NCI-H1417 treated with DMSO at 0.1 percent for 48 hours (cell line): Measurements from ENCODE around the gene ZDHHC24.
"Not testable (repeated sequence)": the region's sequence is repeated elsewhere in the genome, so short reads cannot be mapped to it uniquely, and the experiment has no call there.

ENCODE experiments used
- DNase-seq: peaks from one replicate; lab custom pipeline; 2025; lab: John Stamatoyannopoulos, UW

ZDHHC24 gene, protein sequence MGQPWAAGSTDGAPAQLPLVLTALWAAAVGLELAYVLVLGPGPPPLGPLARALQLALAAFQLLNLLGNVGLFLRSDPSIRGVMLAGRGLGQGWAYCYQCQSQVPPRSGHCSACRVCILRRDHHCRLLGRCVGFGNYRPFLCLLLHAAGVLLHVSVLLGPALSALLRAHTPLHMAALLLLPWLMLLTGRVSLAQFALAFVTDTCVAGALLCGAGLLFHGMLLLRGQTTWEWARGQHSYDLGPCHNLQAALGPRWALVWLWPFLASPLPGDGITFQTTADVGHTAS

DNA sequence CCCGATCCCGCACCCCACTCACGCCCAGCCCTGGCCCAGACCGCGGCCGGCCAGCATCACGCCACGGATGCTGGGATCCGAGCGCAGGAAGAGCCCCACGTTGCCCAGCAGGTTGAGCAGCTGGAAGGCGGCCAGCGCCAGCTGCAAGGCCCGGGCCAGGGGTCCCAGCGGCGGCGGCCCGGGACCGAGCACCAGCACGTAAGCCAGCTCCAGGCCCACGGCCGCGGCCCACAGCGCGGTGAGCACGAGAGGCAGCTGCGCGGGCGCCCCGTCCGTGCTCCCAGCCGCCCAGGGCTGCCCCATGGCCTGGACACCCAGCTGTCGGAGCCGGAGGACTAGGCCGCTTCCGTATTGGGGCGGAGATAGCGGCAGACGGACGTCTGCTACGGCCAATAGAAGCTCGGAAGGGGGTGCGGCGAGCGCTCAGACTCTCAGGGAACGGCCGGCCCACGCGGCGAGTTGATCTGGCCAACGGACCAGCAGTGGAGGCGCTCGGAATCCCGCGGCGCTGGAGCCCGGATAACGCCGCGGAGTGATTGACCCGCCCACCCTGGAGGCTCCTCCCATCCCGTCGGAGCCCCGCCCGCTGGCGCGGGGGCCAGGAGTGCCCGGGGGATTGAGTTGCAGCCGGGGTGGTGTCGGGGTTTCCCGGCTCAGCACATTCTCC, at the start of gene ZDHHC24:
ZDHHC24 (minus strand) TSS at position 348 of the 667 bp plus-strand sequence; CDS start at position 303, 45 bp downstream.
- DNase-seq, result peak; percentile 85

- no peak for DNase-seq
Observed at GRCh38 chr11:66595245-66595904, 49.5 kb upstream of the ZDHHC24 start.

DNA sequence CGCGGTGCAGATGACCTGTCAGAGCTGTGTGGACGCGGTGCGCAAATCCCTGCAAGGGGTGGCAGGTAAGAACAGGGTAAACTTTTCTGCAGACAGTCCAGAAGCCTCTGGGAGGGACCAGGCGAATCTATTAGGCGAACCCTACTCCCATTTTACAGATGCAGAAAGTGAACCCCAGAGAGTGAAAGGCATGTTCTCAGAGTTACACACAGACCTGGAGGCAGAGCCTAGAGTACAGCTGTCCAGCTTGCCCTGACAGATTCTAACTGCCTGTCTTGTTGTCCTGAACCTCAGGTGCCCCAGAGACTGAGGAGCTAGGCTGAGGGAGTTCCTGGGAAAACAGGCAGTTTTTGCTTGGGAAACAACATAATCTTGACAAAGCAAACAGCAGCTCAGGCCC, 47.8 kb upstream of the ZDHHC24 start:
- no peak for DNase-seq

GRCh38 chr11:66593303-66593635, 47.4 kb upstream of the ZDHHC24 start:
- no peak for DNase-seq

GRCh38 chr11:66592457-66593302, 46.8 kb upstream of the ZDHHC24 start, which contains the start of the genes CCDC87 and CCS:
CCDC87 (minus strand) TSS chr11:66593063; CDS start chr11:66593015, 48 bp downstream.
CCS (plus strand) TSS chr11:66593185; CDS start chr11:66593262, 77 bp downstream.
- peak; percentile 79 for DNase-seq

GRCh38 chr11:66591175-66591574, 45.3 kb upstream of the ZDHHC24 start:
- no peak for DNase-seq

DNA sequence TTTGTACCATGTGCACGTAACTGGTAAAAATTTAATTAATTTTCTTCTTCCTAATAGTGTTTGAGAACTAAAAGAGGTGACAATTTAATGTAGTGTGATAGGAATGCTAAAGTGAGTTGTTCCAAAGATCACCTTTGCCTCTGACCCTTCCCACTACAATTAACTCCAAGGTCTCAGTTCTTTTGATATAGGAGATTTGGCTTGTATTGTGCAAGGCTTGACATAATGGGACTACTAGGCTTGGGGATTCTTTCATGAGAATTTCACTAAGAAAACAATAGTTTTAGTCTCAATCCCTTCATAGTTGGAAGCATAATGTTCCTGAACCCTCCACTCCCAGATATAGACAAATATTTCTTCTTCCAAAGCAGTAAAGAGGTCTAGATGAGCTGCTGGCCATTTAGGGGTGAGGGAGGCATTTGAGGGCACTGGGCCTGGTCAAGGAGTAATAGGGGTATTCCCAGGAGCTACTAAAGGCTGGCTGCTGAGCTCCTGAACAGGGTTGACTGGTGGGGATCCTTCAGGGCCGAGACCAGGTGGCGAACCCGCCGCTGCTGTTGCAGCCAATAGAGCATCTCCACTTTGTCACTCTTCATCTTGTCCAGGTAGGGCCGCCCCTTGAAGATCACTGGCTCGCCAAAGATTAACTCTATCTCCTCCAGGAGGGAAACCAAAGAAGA, 44.3 kb upstream of the ZDHHC24 start:
- DNase-seq, result no peak

DNA sequence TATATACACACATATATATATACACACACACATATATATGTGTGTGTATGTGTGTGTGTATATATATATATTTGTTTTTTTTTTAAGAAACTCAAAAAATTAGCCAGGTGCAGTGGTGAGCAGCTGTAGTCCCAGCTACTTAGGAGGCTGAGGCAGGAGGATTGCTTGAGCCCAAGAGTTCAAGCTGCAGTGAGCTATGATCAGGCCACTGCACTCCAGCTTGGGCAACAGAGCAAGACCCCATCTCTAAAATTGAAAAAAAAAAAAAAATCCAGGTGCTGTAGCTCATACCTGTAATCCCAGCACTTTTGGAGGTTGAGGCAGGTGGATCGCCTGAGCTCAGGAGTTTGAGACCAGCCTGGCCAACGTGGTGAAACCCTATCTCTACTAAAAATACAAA, 43.5 kb upstream of the ZDHHC24 start:
- DNase-seq, result not testable (repeated sequence)

- DNase-seq, result no peak
Observed at GRCh38 chr11:66586136-66586535, 40.3 kb upstream of the ZDHHC24 start.

DNA sequence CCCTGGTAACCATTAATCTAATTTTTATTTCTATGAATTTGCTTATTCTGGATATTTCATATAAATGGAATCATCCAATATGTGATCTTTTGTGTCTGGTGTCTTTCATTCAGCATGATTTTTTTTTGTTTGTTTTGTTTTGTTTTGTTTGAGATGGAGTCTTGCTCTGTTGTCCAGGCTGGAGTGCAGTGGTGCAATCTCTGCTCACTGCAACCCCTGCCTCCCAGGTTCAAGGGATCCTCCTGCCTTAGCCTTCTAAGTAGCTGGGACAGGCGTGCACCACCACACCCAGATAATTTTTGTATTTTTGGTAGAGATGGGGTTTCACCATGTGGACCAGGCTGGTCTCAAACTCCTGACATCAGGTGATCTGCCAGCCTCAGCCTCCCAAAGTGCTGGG, 39.6 kb upstream of the ZDHHC24 start:
- DNase-seq, result not testable (repeated sequence)

DNA sequence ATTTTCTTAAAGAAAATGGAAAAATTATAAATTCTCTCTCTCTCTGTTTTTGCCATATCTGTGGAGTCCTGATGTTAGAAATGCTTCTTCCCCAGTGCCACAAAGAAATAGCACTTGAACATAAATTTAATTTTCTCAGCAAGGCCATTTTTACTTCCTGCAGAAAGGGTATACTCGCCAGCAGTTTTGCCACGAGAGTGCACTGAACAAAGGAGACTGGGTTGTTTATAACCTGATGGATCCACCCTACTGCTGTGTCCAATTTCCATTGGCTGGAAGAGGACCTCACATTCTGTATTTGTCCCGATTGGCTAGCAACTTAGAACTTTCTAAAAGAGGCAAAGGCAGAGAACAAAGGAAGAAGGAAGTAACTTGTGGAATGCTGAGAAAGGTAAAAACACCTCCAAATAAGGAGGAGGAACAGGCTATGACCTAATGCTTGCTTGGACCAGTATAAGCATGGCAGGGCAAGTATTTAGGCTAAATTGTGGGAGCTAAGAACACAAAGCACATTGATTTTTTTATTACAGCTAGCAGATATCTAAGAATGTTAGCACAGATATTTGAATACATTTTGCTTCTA, 36.8 kb upstream of the ZDHHC24 start:
- DNase-seq, result not testable (repeated sequence)

DNA sequence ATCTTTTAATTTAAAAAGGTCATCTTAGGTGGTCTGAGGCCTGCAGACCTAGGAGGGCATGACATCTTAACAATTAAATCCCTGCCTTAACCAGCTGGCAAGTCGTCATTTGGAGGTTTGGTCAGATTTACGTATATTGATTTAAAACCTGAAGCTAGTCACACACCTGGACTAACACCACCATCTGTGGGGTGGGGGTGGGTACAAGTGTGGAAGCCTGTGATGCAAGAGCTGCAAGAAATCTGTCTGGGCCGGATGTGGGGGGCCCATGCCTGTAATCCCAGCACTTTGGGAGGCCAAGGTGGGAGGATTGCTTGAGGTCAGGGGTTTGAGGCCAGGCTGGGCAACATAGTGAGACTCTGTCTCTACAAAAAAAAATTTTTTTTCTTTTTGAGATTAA, 35.4 kb upstream of the ZDHHC24 start:
- no peak for DNase-seq

DNA sequence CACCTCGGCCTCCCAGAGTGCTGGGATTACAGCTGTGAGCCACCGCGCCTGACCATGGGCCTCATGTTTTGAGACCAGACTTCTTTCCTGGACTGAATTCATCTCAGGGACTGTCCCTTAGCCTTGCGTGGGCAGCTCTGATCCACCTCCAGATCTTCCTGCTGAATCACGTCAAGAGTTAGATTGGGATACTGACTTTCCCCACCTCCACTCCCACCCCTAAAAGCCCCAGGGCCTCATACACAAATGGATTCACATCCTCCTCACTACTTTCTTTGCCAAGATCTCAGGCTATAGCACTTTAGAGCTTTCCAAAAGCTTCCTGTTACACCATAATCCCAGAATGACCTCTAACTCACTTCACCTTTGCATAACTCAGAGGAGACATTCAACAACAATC, 35.0 kb upstream of the ZDHHC24 start:
- DNase-seq, result no peak

GRCh38 chr11:66579017-66579606, 33.3 kb upstream of the ZDHHC24 start:
- DNase-seq, result no peak

- DNase-seq, result no peak
Observed at GRCh38 chr11:66570850-66571180, 25.0 kb upstream of the ZDHHC24 start.

DNA sequence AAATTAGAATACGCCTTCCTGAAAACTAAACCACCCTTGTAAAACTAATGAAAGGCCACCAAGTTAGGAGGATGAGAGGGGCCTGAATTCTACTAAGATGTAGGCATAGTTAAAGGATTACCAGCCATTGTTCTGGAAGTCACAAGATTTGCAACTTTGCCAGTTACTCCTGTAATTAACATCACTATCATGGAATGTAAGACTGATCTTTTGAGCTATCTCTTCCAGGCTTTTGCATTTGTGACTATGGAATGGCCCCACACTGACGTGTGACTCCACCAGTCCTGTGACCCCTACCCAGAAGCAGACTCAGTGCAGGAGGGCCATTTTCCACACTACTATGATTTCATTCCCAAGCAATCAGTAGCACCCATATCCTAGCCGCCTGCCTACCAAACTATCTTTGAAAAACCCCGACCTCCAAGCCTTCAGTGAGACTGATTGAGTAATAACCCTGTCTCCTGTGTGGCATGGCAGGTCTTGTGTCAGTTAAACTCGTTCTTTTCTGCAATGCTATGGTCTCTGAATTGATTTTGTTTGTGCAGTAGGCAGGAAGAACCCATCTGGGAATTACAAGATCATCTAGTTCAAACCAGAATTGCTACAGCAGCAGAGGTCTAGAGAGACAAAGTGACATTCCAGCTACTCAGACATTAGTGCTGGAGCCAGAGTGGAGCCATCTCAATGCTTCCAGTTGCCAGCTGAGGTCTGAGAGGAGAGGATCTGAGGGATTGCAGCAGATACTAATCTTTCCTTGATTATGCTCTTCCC, 24.4 kb upstream of the ZDHHC24 start:
- no peak for DNase-seq

DNA sequence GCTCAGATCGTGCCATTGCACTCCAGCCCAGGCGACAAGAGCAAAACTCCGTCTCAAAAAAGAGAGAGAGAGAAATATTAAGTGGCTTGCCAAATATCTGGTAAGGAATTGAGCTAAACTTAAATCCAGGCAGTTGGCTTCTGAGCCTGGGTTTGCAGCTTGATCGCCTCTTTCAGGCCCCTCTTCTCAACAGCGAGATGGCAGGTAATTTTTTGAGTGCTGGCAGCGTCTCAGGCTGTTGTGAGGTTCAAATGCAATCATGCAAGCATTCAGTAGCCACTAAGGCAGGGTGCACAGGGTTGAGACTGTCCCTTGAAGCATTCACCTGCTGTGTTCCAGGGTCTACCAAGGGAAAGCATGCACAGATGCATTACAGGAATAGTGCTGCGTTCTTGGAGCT, 23.2 kb upstream of the ZDHHC24 start:
- no peak for DNase-seq

GRCh38 chr11:66568124-66568916, 22.5 kb upstream of the ZDHHC24 start, which contains the start of gene CTSF:
CTSF (minus strand) TSS chr11:66568606; CDS start chr11:66568486, 120 bp downstream.
- peak; percentile 73 for DNase-seq

- DNase-seq, result no peak
Observed at GRCh38 chr11:66567787-66568123, 21.9 kb upstream of the ZDHHC24 start.
